Measurements from ENCODE around the gene ZMYND8. TPM values are rescaled to one million over a fixed set of nuclear protein-coding genes. Genes with fewer than 3 reads are reported as not detected.

Gene ZMYND8
- total RNA-seq, 4 donors from 2014 or later, result 48.5 to 169 (median 54.1) TPM

- peak overlapping the region; percentile 99 for H3K27ac ChIP-seq
- H3K27me3 ChIP-seq, result no peaks in the 10 kb centered on the region
- H3K4me3 ChIP-seq, result no peak overlapping the region
- TF ChIP-seq EP300 (IDR thresholded peaks at IDR 0.05) (no peak), CTCF (IDR thresholded peaks at IDR 0.05) (no peak), POLR2AphosphoS5 (IDR thresholded peaks at IDR 0.05) (no peak), POLR2A (IDR thresholded peaks at IDR 0.05) (no peak)
- WGBS, result 74% methylated on average over 4 of the region's 4 CpGs
- no peak for DNase-seq (ENCODE audit: low spot score in 2 of 2)
- H3K9me3 ChIP-seq, result no peaks in the 10 kb centered on the region
- peaks cover 90% of the 10 kb centered on the region for H3K4me1 ChIP-seq
- H3K36me3 ChIP-seq, result no peaks in the 10 kb centered on the region
Measured at GRCh38 chr20:47350691-47351545, 5.6 kb downstream of the ZMYND8 start.

- no peak overlapping the region for H3K4me3 ChIP-seq
- peaks cover 82% of the 10 kb centered on the region for H3K4me1 ChIP-seq
- no peaks in the 10 kb centered on the region for H3K27me3 ChIP-seq
- H3K36me3 ChIP-seq, result peaks cover 1% of the 10 kb centered on the region
- peak overlapping the region; percentile 99 for H3K27ac ChIP-seq
- DNase-seq (ENCODE audit: low spot score in 2 of 2), result no peak
- WGBS, result 56% methylated on average over 4 of the region's 4 CpGs
- no peaks in the 10 kb centered on the region for H3K9me3 ChIP-seq
- TF ChIP-seq POLR2A (IDR thresholded peaks at IDR 0.05) (no peak), POLR2AphosphoS5 (IDR thresholded peaks at IDR 0.05) (no peak)
Measured at GRCh38 chr20:47350181-47350550, 6.3 kb downstream of the ZMYND8 start.

- no peaks in the 10 kb centered on the region for H3K9me3 ChIP-seq
- H3K36me3 ChIP-seq, result peaks cover 4% of the 10 kb centered on the region
- TF ChIP-seq EP300 (IDR thresholded peaks at IDR 0.05) (no peak), POLR2AphosphoS5 (IDR thresholded peaks at IDR 0.05) (no peak), CTCF (IDR thresholded peaks at IDR 0.05) (no peak), POLR2A (IDR thresholded peaks at IDR 0.05) (no peak)
- peaks cover 76% of the 10 kb centered on the region for H3K4me1 ChIP-seq
- no peak overlapping the region for H3K4me3 ChIP-seq
- H3K27ac ChIP-seq, result peak overlapping the region; percentile 99
- H3K27me3 ChIP-seq, result no peaks in the 10 kb centered on the region
- DNase-seq (ENCODE audit: low spot score in 2 of 2), result no peak
- 34% methylated on average over 7 of the region's 7 CpGs for WGBS
Measured at GRCh38 chr20:47349365-47350180, 6.9 kb downstream of the ZMYND8 start.

- Histone ChIP-seq H3K27me3 (no peaks in the 10 kb centered on the region), H3K27ac (peak overlapping the region; percentile 99), H3K9me3 (no peaks in the 10 kb centered on the region), H3K4me1 (peaks cover 67% of the 10 kb centered on the region), H3K36me3 (peaks cover 4% of the 10 kb centered on the region), H3K4me3 (no peak overlapping the region)
- TF ChIP-seq EP300 (IDR thresholded peaks at IDR 0.05) (peak; percentile 34), POLR2A (IDR thresholded peaks at IDR 0.05) (no peak)
- WGBS, result 63% methylated on average over 8 of the region's 8 CpGs
- no peak for DNase-seq (ENCODE audit: low spot score in 2 of 2)
Measured at GRCh38 chr20:47348539-47349142, 7.9 kb downstream of the ZMYND8 start.

- Histone ChIP-seq H3K4me1 (peaks cover 59% of the 10 kb centered on the region), H3K36me3 (peaks cover 4% of the 10 kb centered on the region), H3K4me3 (no peak overlapping the region), H3K9me3 (no peaks in the 10 kb centered on the region), H3K27me3 (no peaks in the 10 kb centered on the region), H3K27ac (peak overlapping the region; percentile 99)
- DNase-seq (ENCODE audit: low spot score in 2 of 2), result no peak
- TF ChIP-seq EP300 (IDR thresholded peaks at IDR 0.05) (no peak), POLR2AphosphoS5 (IDR thresholded peaks at IDR 0.05) (no peak), POLR2A (IDR thresholded peaks at IDR 0.05) (no peak), CTCF (IDR thresholded peaks at IDR 0.05) (no peak)
- WGBS, result 76% methylated on average over 4 of the region's 4 CpGs
Measured at GRCh38 chr20:47347661-47348435, 8.7 kb downstream of the ZMYND8 start.
